Body of pancreas (tissue), 4 donors: ENCODE results near the gene WNK2.

Source experiments
- POLR2A ChIP-seq, 3 donors: fragments of 450-650 bp; IDR thresholded peaks; one replicate each; pipeline ENCODE4 v1.6.1; 2016; ENCODE audit warnings: antibody characterized with exemption in 3 of 3, mild to moderate bottlenecking in 2 of 3
- TF ChIP-seq, protein P1 (sequence below), 7 experiments: fragments of 450-650 bp in 4 of 7; fragments of 200-600 bp in 3 of 7; sonication (generic) in 3 of 7; IDR thresholded peaks; one replicate each; pipeline ENCODE4 v1.5.1; 2016 to 2019; ENCODE audit warnings: antibody characterized with exemption in 7 of 7

DNA sequence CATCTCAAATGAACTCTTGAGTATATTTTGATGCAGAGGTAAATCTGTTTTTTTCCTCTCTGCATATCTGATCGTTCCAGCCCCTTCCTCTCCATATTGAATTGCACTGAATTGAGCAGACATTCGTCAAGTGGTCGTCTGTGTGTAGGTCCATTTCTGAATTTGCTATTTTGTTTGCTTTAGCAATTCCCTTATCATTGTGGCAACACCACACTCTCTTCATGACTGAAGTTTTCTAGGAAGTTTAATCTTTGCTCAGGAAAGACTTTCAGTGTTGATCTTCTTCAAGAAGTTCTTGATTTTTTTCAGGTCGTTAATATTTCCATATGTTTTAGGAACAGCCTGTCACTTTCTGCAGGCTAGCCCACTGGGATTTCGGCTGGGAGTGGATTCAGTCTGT, 132.0 kb downstream of the WNK2 start:
- TF ChIP-seq POLR2A (IDR thresholded peaks at IDR 0.05), result no peak
- TF ChIP-seq, protein P1, sequence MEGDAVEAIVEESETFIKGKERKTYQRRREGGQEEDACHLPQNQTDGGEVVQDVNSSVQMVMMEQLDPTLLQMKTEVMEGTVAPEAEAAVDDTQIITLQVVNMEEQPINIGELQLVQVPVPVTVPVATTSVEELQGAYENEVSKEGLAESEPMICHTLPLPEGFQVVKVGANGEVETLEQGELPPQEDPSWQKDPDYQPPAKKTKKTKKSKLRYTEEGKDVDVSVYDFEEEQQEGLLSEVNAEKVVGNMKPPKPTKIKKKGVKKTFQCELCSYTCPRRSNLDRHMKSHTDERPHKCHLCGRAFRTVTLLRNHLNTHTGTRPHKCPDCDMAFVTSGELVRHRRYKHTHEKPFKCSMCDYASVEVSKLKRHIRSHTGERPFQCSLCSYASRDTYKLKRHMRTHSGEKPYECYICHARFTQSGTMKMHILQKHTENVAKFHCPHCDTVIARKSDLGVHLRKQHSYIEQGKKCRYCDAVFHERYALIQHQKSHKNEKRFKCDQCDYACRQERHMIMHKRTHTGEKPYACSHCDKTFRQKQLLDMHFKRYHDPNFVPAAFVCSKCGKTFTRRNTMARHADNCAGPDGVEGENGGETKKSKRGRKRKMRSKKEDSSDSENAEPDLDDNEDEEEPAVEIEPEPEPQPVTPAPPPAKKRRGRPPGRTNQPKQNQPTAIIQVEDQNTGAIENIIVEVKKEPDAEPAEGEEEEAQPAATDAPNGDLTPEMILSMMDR (IDR thresholded peaks at IDR 0.05), result no peak
